ENCODE data around the gene SRF.

The SRF gene

GRCh38 chr6:43192911-43193310 lies 21.8 kb downstream of the SRF start:
- TF ChIP-seq CTCF (IDR thresholded peaks at IDR 0.05; ENCODE audit: poor library complexity, severe bottlenecking): no peak
- no peaks in the 10 kb centered on the region for H3K4me1 ChIP-seq (ENCODE audit: insufficient read depth, poor library complexity, severe bottlenecking)
- no peaks in the 10 kb centered on the region for H3K9me3 ChIP-seq (ENCODE audit: severe bottlenecking)
- H3K4me3 ChIP-seq (ENCODE audit: severe bottlenecking): no peak overlapping the region
- DNase-seq (ENCODE audit: low spot score): peak; percentile 46
- no peaks in the 10 kb centered on the region for H3K27me3 ChIP-seq (ENCODE audit: insufficient read depth, poor library complexity, severe bottlenecking)
- H3K27ac ChIP-seq (ENCODE audit: poor library complexity, severe bottlenecking): no peak overlapping the region
- no peak for ATAC-seq (ENCODE audit: low read depth)
- peaks cover 49% of the 10 kb centered on the region for H3K36me3 ChIP-seq (ENCODE audit: low read depth)

GRCh38 chr6:43193929-43194328 lies 22.9 kb downstream of the SRF start:
- H3K36me3 ChIP-seq (ENCODE audit: low read depth): peaks cover 48% of the 10 kb centered on the region
- H3K27me3 ChIP-seq (ENCODE audit: insufficient read depth, poor library complexity, severe bottlenecking): no peaks in the 10 kb centered on the region
- ATAC-seq (ENCODE audit: low read depth) (no peak), DNase-seq (ENCODE audit: low spot score) (peak; percentile 20)
- no peak overlapping the region for H3K27ac ChIP-seq (ENCODE audit: poor library complexity, severe bottlenecking)
- no peak for TF ChIP-seq CTCF (IDR thresholded peaks at IDR 0.05; ENCODE audit: poor library complexity, severe bottlenecking)
- H3K9me3 ChIP-seq (ENCODE audit: severe bottlenecking): no peaks in the 10 kb centered on the region
- no peaks in the 10 kb centered on the region for H3K4me1 ChIP-seq (ENCODE audit: insufficient read depth, poor library complexity, severe bottlenecking)
- H3K4me3 ChIP-seq (ENCODE audit: severe bottlenecking): no peak overlapping the region

- Histone ChIP-seq H3K27me3 (ENCODE audit: insufficient read depth, poor library complexity, severe bottlenecking) (no peaks in the 10 kb centered on the region), H3K4me3 (ENCODE audit: severe bottlenecking) (no peak overlapping the region), H3K36me3 (ENCODE audit: low read depth) (peaks cover 34% of the 10 kb centered on the region), H3K4me1 (ENCODE audit: insufficient read depth, poor library complexity, severe bottlenecking) (no peaks in the 10 kb centered on the region), H3K9me3 (ENCODE audit: severe bottlenecking) (no peaks in the 10 kb centered on the region), H3K27ac (ENCODE audit: poor library complexity, severe bottlenecking) (no peak overlapping the region)
- no peak for TF ChIP-seq CTCF (IDR thresholded peaks at IDR 0.05; ENCODE audit: poor library complexity, severe bottlenecking)
- no peak for ATAC-seq (ENCODE audit: low read depth)
- DNase-seq (ENCODE audit: low spot score): no peak
These were observed 25.3 kb downstream of the SRF start for GRCh38 chr6:43196337-43196736.

- DNase-seq (ENCODE audit: low spot score) (peak; percentile 16), ATAC-seq (ENCODE audit: low read depth) (no peak)
- no peaks in the 10 kb centered on the region for H3K4me1 ChIP-seq (ENCODE audit: insufficient read depth, poor library complexity, severe bottlenecking)
- H3K9me3 ChIP-seq (ENCODE audit: severe bottlenecking): no peaks in the 10 kb centered on the region
- no peak for TF ChIP-seq CTCF (IDR thresholded peaks at IDR 0.05; ENCODE audit: poor library complexity, severe bottlenecking)
- no peak overlapping the region for H3K4me3 ChIP-seq (ENCODE audit: severe bottlenecking)
- no peaks in the 10 kb centered on the region for H3K27me3 ChIP-seq (ENCODE audit: insufficient read depth, poor library complexity, severe bottlenecking)
- H3K27ac ChIP-seq (ENCODE audit: poor library complexity, severe bottlenecking): no peak overlapping the region
- H3K36me3 ChIP-seq (ENCODE audit: low read depth): peaks cover 18% of the 10 kb centered on the region
These were observed 28.8 kb downstream of the SRF start for GRCh38 chr6:43199912-43200311.

GRCh38 chr6:43200541-43200940 lies 29.5 kb downstream of the SRF start:
- Histone ChIP-seq H3K27me3 (ENCODE audit: insufficient read depth, poor library complexity, severe bottlenecking) (no peaks in the 10 kb centered on the region), H3K4me1 (ENCODE audit: insufficient read depth, poor library complexity, severe bottlenecking) (no peaks in the 10 kb centered on the region), H3K36me3 (ENCODE audit: low read depth) (peaks cover 18% of the 10 kb centered on the region), H3K4me3 (ENCODE audit: severe bottlenecking) (no peak overlapping the region), H3K9me3 (ENCODE audit: severe bottlenecking) (no peaks in the 10 kb centered on the region), H3K27ac (ENCODE audit: poor library complexity, severe bottlenecking) (no peak overlapping the region)
- TF ChIP-seq CTCF (IDR thresholded peaks at IDR 0.05; ENCODE audit: poor library complexity, severe bottlenecking): no peak
- DNase-seq (ENCODE audit: low spot score) (peak; percentile 45), ATAC-seq (ENCODE audit: low read depth) (no peak)

Data from RWPE2 (cell line).